RPMI7951 (cell line): ENCODE data around the gene IFNB1. TPM values are rescaled to one million over a fixed set of nuclear protein-coding genes. Genes with fewer than 3 reads are reported as not detected.
A peak's percentile ranks its signal among the peaks of the same experiment; 100 is the strongest.

Source experiments
- DNase-seq: peaks from one replicate; pipeline ENCODE4 v3.0.0-alpha.2; 2012; ENCODE audit warnings: low read depth
- total RNA-seq: library from RNA; depleted of rRNA; stranded (reverse); fragments of >200 nt; shearing (Covaris generic); gene quantifications from 2 replicates; pipeline ENCODE4 v1.2.3, GENCODE V29; 2014; rRNA removed

IFNB1 gene
- total RNA-seq, 1 experiment from 2014 or later = not detected

GRCh38 chr9:21070171-21070571 lies 7.6 kb downstream of the IFNB1 start:
- DNase-seq = peak; percentile 87

- peak; percentile 81 for DNase-seq
Observed at GRCh38 chr9:21060919-21061561, 16.7 kb downstream of the IFNB1 start.

GRCh38 chr9:21056931-21057330 lies 20.8 kb downstream of the IFNB1 start:
- peak; percentile 79 for DNase-seq

GRCh38 chr9:21053851-21054250 lies 23.9 kb downstream of the IFNB1 start:
- DNase-seq = no peak

GRCh38 chr9:21047281-21047691 lies 30.5 kb downstream of the IFNB1 start:
- DNase-seq = no peak

- DNase-seq = no peak
Observed at GRCh38 chr9:21043841-21044240, 33.9 kb downstream of the IFNB1 start.

- no peak for DNase-seq
Observed at GRCh38 chr9:21042466-21042865, 35.3 kb downstream of the IFNB1 start.

- DNase-seq = no peak
Observed at GRCh38 chr9:21039302-21039701, 38.4 kb downstream of the IFNB1 start.

- no peak for DNase-seq
Observed at GRCh38 chr9:21037278-21037677, 40.5 kb downstream of the IFNB1 start.

- DNase-seq = no peak
Observed at GRCh38 chr9:21031808-21032183, 45.9 kb downstream of the IFNB1 start.

- peak; percentile 5 for DNase-seq
Observed at GRCh38 chr9:21031091-21031807, 46.5 kb downstream of the IFNB1 start, which contains the start of gene HACD4. Gene HACD4 (minus strand): TSS chr9:21031640. CDS start chr9:21031590, 50 bp downstream.

- DNase-seq = peak; percentile 2
Observed at GRCh38 chr9:21030389-21031035, 47.2 kb downstream of the IFNB1 start.

- DNase-seq = no peak
Observed at GRCh38 chr9:21029661-21030060, 48.1 kb downstream of the IFNB1 start.

GRCh38 chr9:21028466-21028865 lies 49.3 kb downstream of the IFNB1 start:
- no peak for DNase-seq

GRCh38 chr9:21027295-21027694 lies 50.4 kb downstream of the IFNB1 start:
- DNase-seq = peak; percentile 3

Other genes with a start within 250 kb of the IFNB1 start
- under 0.01 and 0.24 TPM in 2 replicates for gene HACD4, start 46.3 kb downstream of the IFNB1 start, total RNA-seq
- not detected in 2 replicates for gene IFNW1, start 63.9 kb upstream of the IFNB1 start, total RNA-seq
- not detected in 2 replicates for gene IFNA21, start 88.7 kb upstream of the IFNB1 start, total RNA-seq
- gene IFNA4, start 109.6 kb upstream of the IFNB1 start, total RNA-seq = not detected in 2 replicates
- not detected in 2 replicates for gene IFNA7, start 124.3 kb upstream of the IFNB1 start, total RNA-seq
- gene IFNA10, start 129.2 kb upstream of the IFNB1 start, total RNA-seq = not detected in 2 replicates
- gene IFNA16, start 139.4 kb upstream of the IFNB1 start, total RNA-seq = not detected in 2 replicates
- gene IFNA17, start 150.3 kb upstream of the IFNB1 start, total RNA-seq = not detected in 2 replicates
- gene IFNA14, start 162.1 kb upstream of the IFNB1 start, total RNA-seq = not detected in 2 replicates
- gene IFNA5, start 227.4 kb upstream of the IFNB1 start, total RNA-seq = not detected in 2 replicates